Naive thymus-derived CD4-positive, alpha-beta T cell (primary cell): ENCODE data around the gene ORAI1. TPM values are rescaled to one million over a fixed set of nuclear protein-coding genes. Genes with fewer than 3 reads are reported as not detected.

ENCODE experiments used
- ATAC-seq: fragments of 150-1000 bp; cut with Tn5 transposase; 2 replicates; pipeline ENCODE4 v1.10.0; 2021; ENCODE audit warnings: mild to moderate bottlenecking, moderate library complexity
- CTCF ChIA-PET: fragments of 350-600 bp; sonication (Branson Sonifier 250); formaldehyde crosslinking; loops from one replicate; lab custom pipeline; 2021; ENCODE audit warnings: antibody characterized with exemption; lab: Charles Lee
- POLR2A ChIA-PET: fragments of 350-600 bp; sonication (Branson Sonifier 250); formaldehyde crosslinking; loops from one replicate; lab custom pipeline; 2021; ENCODE audit warnings: antibody characterized with exemption, inconsistent platforms; lab: Charles Lee
- DNase-seq, 9 donors: peaks; one replicate each; pipeline versions ENCODE4 v3.0.0 to v3.0.0-alpha.2; 2020 to 2022; ENCODE audit warnings: mixed read lengths in 1 of 9
- H3K27ac ChIP-seq: one replicate; pipeline ENCODE4 v1.7.0; 2013; ENCODE audit warnings: mild to moderate bottlenecking, low read depth, low read length, moderate library complexity
- H3K27me3 ChIP-seq, 2 donors: one replicate each; pipeline ENCODE4 v1.7.0; 2013; ENCODE audit warnings: low read length in 2 of 2, mild to moderate bottlenecking in 2 of 2, moderate library complexity in 2 of 2; ENCODE audit not compliant: control insufficient read depth in 2 of 2, insufficient read depth in 2 of 2
- H3K36me3 ChIP-seq, 3 experiments: 1 replicate in 2 of 3; 2 replicates in 1 of 3; pipeline ENCODE4 v1.7.0; 2013; ENCODE audit warnings: low read length in 3 of 3, mild to moderate bottlenecking in 3 of 3, moderate library complexity in 1 of 3; ENCODE audit not compliant: insufficient read depth in 3 of 3, control insufficient read depth in 2 of 3
- H3K4me1 ChIP-seq, 2 donors: one replicate each; pipeline ENCODE4 v1.7.0; 2013; ENCODE audit warnings: low read length in 2 of 2, mild to moderate bottlenecking in 2 of 2, moderate library complexity in 1 of 2; ENCODE audit not compliant: control insufficient read depth in 2 of 2, insufficient read depth in 2 of 2
- H3K4me3 ChIP-seq: 2 replicates; pipeline ENCODE4 v1.7.0; 2013; ENCODE audit warnings: mild to moderate bottlenecking, low read length
- H3K9me3 ChIP-seq, 3 experiments: 1 replicate in 2 of 3; 2 replicates in 1 of 3; pipeline ENCODE4 v1.7.0; 2013; ENCODE audit warnings: low read length in 3 of 3; ENCODE audit not compliant: control insufficient read depth in 2 of 3
- H3K27ac Mint-ChIP-seq, 9 donors: one replicate each; pipeline ENCODE4 v1.8.0; 2020 to 2022; ENCODE audit warnings: mixed read lengths in 9 of 9, mild to moderate bottlenecking in 8 of 9, moderate library complexity in 5 of 9, inconsistent platforms in 2 of 9
- H3K27me3 Mint-ChIP-seq, 5 donors: one replicate each; pipeline ENCODE4 v1.8.0; 2021 to 2022; ENCODE audit warnings: mixed read lengths in 5 of 5, mild to moderate bottlenecking in 1 of 5
- H3K36me3 Mint-ChIP-seq, 5 donors: one replicate each; pipeline ENCODE4 v1.8.0; 2020 to 2022; ENCODE audit warnings: mixed read lengths in 5 of 5, mild to moderate bottlenecking in 3 of 5, inconsistent platforms in 1 of 5
- H3K4me1 Mint-ChIP-seq, 7 donors: one replicate each; pipeline ENCODE4 v1.8.0; 2020 to 2022; ENCODE audit warnings: mixed read lengths in 7 of 7, mild to moderate bottlenecking in 3 of 7, inconsistent platforms in 1 of 7
- H3K4me3 Mint-ChIP-seq, 10 donors: one replicate each; pipeline ENCODE4 v1.8.0; 2020 to 2022; ENCODE audit warnings: mild to moderate bottlenecking in 10 of 10, mixed read lengths in 10 of 10, moderate library complexity in 6 of 10, inconsistent platforms in 2 of 10
- H3K9me3 Mint-ChIP-seq, 11 donors: one replicate each; pipeline ENCODE4 v1.8.0; 2020 to 2022; ENCODE audit warnings: mixed read lengths in 11 of 11, mild to moderate bottlenecking in 4 of 11, inconsistent platforms in 1 of 11, moderate library complexity in 1 of 11
- intact Hi-C, 2 donors: fragments of 100-400 bp; cut with micrococcal nuclease; formaldehyde crosslinking; loops; one replicate each; pipeline ENCODE4 v1.15.1; 2023
- polyA plus RNA-seq, 2 donors: library from polyadenylated mRNA; unstranded; fragments of 300-500 nt; fragmentation: Illumina TruSeq; gene quantifications; one replicate each; pipeline ENCODE4 v1.2.3, GENCODE V29; 2021
- total RNA-seq, 6 experiments: library from RNA in 5 of 6; stranded (reverse) in 5 of 6; gene quantifications; 1 replicate in 5 of 6; 2 replicates in 1 of 6; pipeline ENCODE4 v1.2.3 and lab custom pipeline; 2021 to 2026

Gene ORAI1
- total and polyA plus RNA-seq, 7 experiments from 2014 or later: 34.4 to 256 (median 51.9) TPM

- H3K4me1 Mint-ChIP-seq: peaks cover 24 to 58% (median 49%) of the 10 kb centered on the region in 7 donors
- Histone ChIP-seq H3K27ac (peak overlapping the region; percentile 91), H3K4me1 (peaks cover 25 to 28% of the 10 kb centered on the region in 2 donors), H3K9me3 (no peaks in the 10 kb centered on the region), H3K4me3 (peak overlapping the region; percentile 75), H3K36me3 (peaks cover 0 to 23% (median 7%) of the 10 kb centered on the region in 3 experiments), H3K27me3 (no peaks in the 10 kb centered on the region)
- H3K4me3 Mint-ChIP-seq: peak overlapping the region; percentile 92 to 100 (median 98)
- CTCF ChIA-PET: interaction anchor here (0.7 to 2.7 kb wide), 11 partner anchors 12 to 215 kb away, joined by 3 to 11 read pairs (median 5); partner anchors contain the start of genes MORN3 and ORAI1
- H3K36me3 Mint-ChIP-seq: peaks cover 3 to 16% (median 11%) of the 10 kb centered on the region in 5 donors
- DNase-seq: peak in 8 of 9 donors; percentile 22 to 44 (median 32)
- H3K27me3 Mint-ChIP-seq: no peaks in the 10 kb centered on the region
- no peaks in the 10 kb centered on the region for H3K9me3 Mint-ChIP-seq
- intact Hi-C loops: loop anchor here in 1 of 2 donors (1.0 to 2.0 kb wide), 3 partner anchors 42 to 79 kb away; no protein-coding TSS in a partner anchor
- peak overlapping the region; percentile 92 to 99 (median 99) for H3K27ac Mint-ChIP-seq
- POLR2A ChIA-PET: interaction anchor here (0.6 to 6.6 kb wide), 20 partner anchors 10 to 1878 kb away, joined by 3 to 127 read pairs (median 4); partner anchors contain the start of genes ORAI1, SETD1B and SNRNP35
- peak; percentile 23 for ATAC-seq
These were observed 47.0 kb upstream of the ORAI1 start for GRCh38 chr12:121579190-121579791.

DNA sequence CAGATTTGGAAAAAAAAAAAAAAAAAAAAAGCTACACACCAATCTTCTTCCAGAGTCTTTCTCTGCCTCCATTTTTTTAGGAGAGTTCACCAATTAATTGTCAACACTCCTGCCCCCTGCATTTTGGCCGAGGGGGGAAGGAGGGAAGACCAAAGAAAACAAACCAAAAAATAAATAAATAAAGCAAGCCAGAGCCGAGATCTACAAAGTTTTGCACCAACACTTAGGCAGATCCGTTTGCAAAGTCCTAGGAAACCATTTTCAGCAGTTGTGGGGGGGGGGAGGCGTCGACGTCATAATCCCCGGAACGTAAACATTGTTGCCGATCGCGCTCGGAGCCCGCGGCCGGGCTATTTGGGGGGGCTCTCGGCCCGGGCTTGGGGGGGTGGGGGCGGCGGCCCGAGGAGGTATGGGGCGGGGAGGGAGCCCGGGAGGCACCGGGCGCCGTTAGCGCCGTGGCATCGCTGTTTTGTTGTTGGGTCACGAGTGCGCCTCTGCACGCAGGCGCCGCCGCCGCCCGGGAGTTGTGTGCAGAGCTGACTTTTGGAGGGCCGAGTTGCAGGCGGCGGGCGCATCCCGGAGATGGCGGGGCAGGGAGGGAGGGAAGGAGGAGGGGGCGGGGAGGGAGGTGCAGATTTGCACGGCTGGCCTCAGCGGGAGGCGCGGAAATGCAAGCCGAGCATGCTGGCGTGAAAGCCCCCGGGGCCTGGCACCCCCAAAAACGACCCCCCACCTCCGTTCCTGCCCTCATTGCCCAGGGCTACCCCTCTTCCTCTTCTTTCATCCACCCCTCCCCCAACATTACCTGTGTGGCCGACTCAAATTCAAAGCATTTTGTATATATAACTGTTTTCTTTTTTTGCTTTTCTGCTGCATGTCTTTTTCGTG lies 46.1 kb upstream of the ORAI1 start:
- peak; percentile 61 to 79 (median 74) for DNase-seq
- H3K27ac Mint-ChIP-seq: peak overlapping the region; percentile 92 to 99 (median 99)
- ChIA-PET POLR2A (interaction anchor here (0.6 to 6.6 kb wide), 29 partner anchors 10 to 1878 kb away, joined by 3 to 127 read pairs (median 4); partner anchors contain the start of genes MORN3, ORAI1, SETD1B and SNRNP35), CTCF (interaction anchor here (0.7 to 2.7 kb wide), 8 partner anchors 11 to 91 kb away, joined by 4 to 11 read pairs (median 6); partner anchors contain the start of genes MORN3 and ORAI1)
- Histone ChIP-seq H3K36me3 (peaks cover 0 to 14% (median 6%) of the 10 kb centered on the region in 3 experiments), H3K4me1 (peaks cover 25 to 28% of the 10 kb centered on the region in 2 donors), H3K27ac (peak overlapping the region; percentile 91), H3K27me3 (no peaks in the 10 kb centered on the region), H3K4me3 (peak overlapping the region; percentile 75), H3K9me3 (no peaks in the 10 kb centered on the region)
- intact Hi-C loops: loop anchor here (1.0 to 10.0 kb wide), 12 partner anchors 10 to 1395 kb away; partner anchors contain the start of genes ORAI1 (in 2 of the 2), DIABLO (in 1 of the 2), OGFOD2 (in 1 of the 2) and SETD1B (in 1 of the 2)
- H3K4me3 Mint-ChIP-seq: peak overlapping the region; percentile 92 to 100 (median 98)
- H3K9me3 Mint-ChIP-seq: no peaks in the 10 kb centered on the region
- ATAC-seq: peak; percentile 76
- peaks cover 0 to 13% (median 8%) of the 10 kb centered on the region in 5 donors for H3K36me3 Mint-ChIP-seq
- H3K27me3 Mint-ChIP-seq: no peaks in the 10 kb centered on the region
- H3K4me1 Mint-ChIP-seq: peaks cover 24 to 58% (median 49%) of the 10 kb centered on the region in 7 donors

GRCh38 chr12:121580959-121581685 lies 45.2 kb upstream of the ORAI1 start, which contains the start of gene KDM2B:
Gene KDM2B (minus strand): TSS chr12:121581023. CDS start chr12:121580911, 112 bp downstream.
- peaks cover 24 to 64% (median 50%) of the 10 kb centered on the region in 7 donors for H3K4me1 Mint-ChIP-seq
- intact Hi-C loops: loop anchor here (1.0 to 10.0 kb wide), 9 partner anchors 9 to 1394 kb away; partner anchors contain the start of genes ORAI1 (in 2 of the 2), DIABLO (in 1 of the 2), OGFOD2 (in 1 of the 2) and SETD1B (in 1 of the 2)
- H3K27ac Mint-ChIP-seq: peak within 1 kb of the TSS; percentile 92 to 99 (median 99)
- ChIA-PET POLR2A (interaction anchor here (0.6 to 6.6 kb wide), 24 partner anchors 9 to 221 kb away, joined by 3 to 127 read pairs (median 5); partner anchors contain the start of genes MORN3, ORAI1 and SETD1B), CTCF (interaction anchor here (0.6 to 2.7 kb wide), 9 partner anchors 8 to 90 kb away, joined by 3 to 11 read pairs (median 4); partner anchors contain the start of gene ORAI1)
- Histone ChIP-seq H3K4me1 (peaks cover 28 to 30% of the 10 kb centered on the region in 2 donors), H3K4me3 (peak within 1 kb of the TSS; percentile 75), H3K9me3 (no peaks in the 10 kb centered on the region), H3K27ac (peak within 1 kb of the TSS; percentile 91), H3K36me3 (peaks cover 0 to 6% (median 0%) of the 10 kb centered on the region in 3 experiments), H3K27me3 (no peaks in the 10 kb centered on the region)
- H3K27me3 Mint-ChIP-seq: no peaks in the 10 kb centered on the region
- DNase-seq: peak in 8 of 9 donors; percentile 25 to 52 (median 38)
- peak; percentile 43 for ATAC-seq
- H3K4me3 Mint-ChIP-seq: peak within 1 kb of the TSS; percentile 92 to 100 (median 98)
- peaks cover 0 to 6% (median under 1%) of the 10 kb centered on the region in 5 donors for H3K36me3 Mint-ChIP-seq
- H3K9me3 Mint-ChIP-seq: no peaks in the 10 kb centered on the region

GRCh38 chr12:121581686-121582429 lies 44.5 kb upstream of the ORAI1 start:
- Mint-ChIP-seq H3K36me3 (peaks cover 0 to 6% (median 0%) of the 10 kb centered on the region in 5 donors), H3K4me3 (peak overlapping the region; percentile 92 to 100 (median 98)), H3K4me1 (peaks cover 24 to 61% (median 49%) of the 10 kb centered on the region in 7 donors), H3K27me3 (no peaks in the 10 kb centered on the region), H3K9me3 (no peaks in the 10 kb centered on the region), H3K27ac (peak overlapping the region; percentile 92 to 99 (median 98))
- peak in 3 of 9 donors; percentile 10 to 14 (median 11) for DNase-seq
- ChIA-PET CTCF (interaction anchor here (0.6 to 1.5 kb wide), 8 partner anchors 8 to 100 kb away, joined by 3 to 11 read pairs (median 4); no protein-coding TSS in a partner anchor), POLR2A (interaction anchor here (0.6 to 6.6 kb wide), 16 partner anchors 8 to 221 kb away, joined by 3 to 127 read pairs (median 6); partner anchors contain the start of genes MORN3, ORAI1 and SETD1B)
- Histone ChIP-seq H3K27ac (peak overlapping the region; percentile 91), H3K4me3 (peak overlapping the region; percentile 75), H3K36me3 (peaks cover 0 to 6% (median 0%) of the 10 kb centered on the region in 3 experiments), H3K4me1 (peaks cover 28 to 30% of the 10 kb centered on the region in 2 donors), H3K27me3 (no peaks in the 10 kb centered on the region), H3K9me3 (no peaks in the 10 kb centered on the region)
- intact Hi-C loops: loop anchor here (1.0 to 10.0 kb wide), 6 partner anchors 8 to 1393 kb away; partner anchors contain the start of genes DIABLO (in 1 of the 2), OGFOD2 (in 1 of the 2) and SETD1B (in 1 of the 2)
- ATAC-seq: peak; percentile 25
